Stomach (tissue), 4 donors: Measurements from ENCODE around the gene IL2RG.

ENCODE experiments used
- CTCF ChIP-seq, 7 experiments: fragments of 450-650 bp in 4 of 7; fragments of 200-600 bp in 3 of 7; sonication (generic) in 3 of 7; IDR thresholded peaks; one replicate each; pipeline ENCODE4 v1.5.1; 2016 to 2019; ENCODE audit warnings: antibody characterized with exemption in 7 of 7, control low read depth in 2 of 7, mild to moderate bottlenecking in 1 of 7
- POLR2A ChIP-seq, 4 donors: fragments of 450-650 bp; IDR thresholded peaks; one replicate each; pipeline ENCODE4 v1.6.1; 2016; ENCODE audit warnings: antibody characterized with exemption in 4 of 4, control low read depth in 2 of 4, mild to moderate bottlenecking in 1 of 4, moderate library complexity in 1 of 4
- POLR2AphosphoS5 ChIP-seq, 3 donors: sonication (generic); formaldehyde crosslinking; IDR thresholded peaks; one replicate each; pipeline ENCODE4 v1.6.1; 2016; ENCODE audit warnings: antibody characterized with exemption in 3 of 3

- TF ChIP-seq POLR2AphosphoS5 (IDR thresholded peaks at IDR 0.05) (no peak), CTCF (IDR thresholded peaks at IDR 0.05) (no peak), POLR2A (IDR thresholded peaks at IDR 0.05) (no peak)
Observed at GRCh38 chrX:71096760-71097032, 14.7 kb downstream of the IL2RG start.
